Loucy (cell line): Measurements from ENCODE around the gene NSFL1C.

Source experiments
- EZH2phosphoT487 ChIP-seq: fragments of 200-600 bp; IDR thresholded peaks from 2 replicates; pipeline ENCODE4 v1.6.1; 2018; ENCODE audit warnings: antibody characterized with exemption, mild to moderate bottlenecking, moderate library complexity, borderline replicate concordance
- TF ChIP-seq, protein P1 (sequence below): fragments of 200-600 bp; sonication (generic); conservative IDR thresholded peaks from 2 replicates; pipeline ENCODE4 v1.5.1; 2014; ENCODE audit warnings: mild to moderate bottlenecking, antibody characterized with exemption, low read length

DNA sequence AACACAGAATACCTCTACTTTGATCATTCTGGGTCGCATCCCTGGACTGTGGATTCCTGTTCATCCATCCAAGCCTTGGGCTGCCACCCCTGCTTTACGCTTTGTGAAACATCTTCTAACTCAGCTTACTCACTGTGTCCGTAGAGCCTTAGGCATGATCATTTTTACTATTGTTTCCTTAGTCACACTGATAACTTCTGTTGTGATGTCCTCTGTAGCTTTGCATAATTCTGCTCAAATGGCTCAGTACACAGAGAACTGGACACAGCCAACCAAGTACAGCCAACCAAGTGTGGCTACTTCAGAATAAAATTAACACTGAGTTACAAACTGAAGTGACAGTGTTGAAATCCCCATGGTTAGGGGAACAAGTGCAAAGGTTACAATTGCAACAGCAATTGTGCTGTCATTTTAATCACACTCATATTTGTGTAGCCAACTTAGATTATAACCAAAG, 65.2 kb downstream of the NSFL1C start:
- TF ChIP-seq, protein P1, sequence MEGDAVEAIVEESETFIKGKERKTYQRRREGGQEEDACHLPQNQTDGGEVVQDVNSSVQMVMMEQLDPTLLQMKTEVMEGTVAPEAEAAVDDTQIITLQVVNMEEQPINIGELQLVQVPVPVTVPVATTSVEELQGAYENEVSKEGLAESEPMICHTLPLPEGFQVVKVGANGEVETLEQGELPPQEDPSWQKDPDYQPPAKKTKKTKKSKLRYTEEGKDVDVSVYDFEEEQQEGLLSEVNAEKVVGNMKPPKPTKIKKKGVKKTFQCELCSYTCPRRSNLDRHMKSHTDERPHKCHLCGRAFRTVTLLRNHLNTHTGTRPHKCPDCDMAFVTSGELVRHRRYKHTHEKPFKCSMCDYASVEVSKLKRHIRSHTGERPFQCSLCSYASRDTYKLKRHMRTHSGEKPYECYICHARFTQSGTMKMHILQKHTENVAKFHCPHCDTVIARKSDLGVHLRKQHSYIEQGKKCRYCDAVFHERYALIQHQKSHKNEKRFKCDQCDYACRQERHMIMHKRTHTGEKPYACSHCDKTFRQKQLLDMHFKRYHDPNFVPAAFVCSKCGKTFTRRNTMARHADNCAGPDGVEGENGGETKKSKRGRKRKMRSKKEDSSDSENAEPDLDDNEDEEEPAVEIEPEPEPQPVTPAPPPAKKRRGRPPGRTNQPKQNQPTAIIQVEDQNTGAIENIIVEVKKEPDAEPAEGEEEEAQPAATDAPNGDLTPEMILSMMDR: no peak
- no peak for TF ChIP-seq EZH2phosphoT487
